Astrocyte of the spinal cord (primary cell): ENCODE data around the gene ATRNL1.

Source experiments
- DNase-seq: peaks from one replicate; pipeline ENCODE4 v3.0.0; 2011; ENCODE audit warnings: low read depth, low spot score
- H3K4me3 ChIP-seq: 2 replicates; pipeline ENCODE4 v1.5.1; 2011; ENCODE audit warnings: low read depth, mild to moderate bottlenecking, low read length, moderate library complexity
- in situ Hi-C: cut with HindIII; loops from 2 replicates; pipeline ENCODE4 v1.10.0; 2017; ENCODE audit warnings: low sequenced_read_pairs
- TF ChIP-seq, protein P1 (sequence below): IDR thresholded peaks from 2 replicates; pipeline ENCODE4 v1.5.1; 2012; ENCODE audit warnings: low read depth, mild to moderate bottlenecking, low read length, inconsistent platforms

The ATRNL1 gene

DNA sequence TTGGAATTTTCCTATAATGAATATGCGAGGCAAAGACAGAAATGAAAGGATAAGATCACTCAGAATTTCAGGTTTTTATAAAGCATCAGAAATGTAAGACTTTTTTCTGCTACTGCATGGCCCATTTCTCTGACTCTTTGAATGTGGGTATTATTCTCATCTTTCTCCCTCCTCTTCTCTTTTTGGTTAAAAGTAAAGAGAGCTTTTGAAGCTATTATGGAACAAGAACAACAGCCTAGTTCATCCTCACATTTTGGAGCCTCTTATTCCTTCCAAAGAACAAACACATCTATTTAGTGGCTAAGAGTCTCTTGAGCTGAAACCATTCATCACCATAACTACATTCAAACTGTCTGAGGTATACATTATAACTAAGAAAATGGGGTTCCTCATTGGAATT lies 19.4 kb upstream of the ATRNL1 start:
- no peak overlapping the region for H3K4me3 ChIP-seq
- in situ Hi-C loops = no loop called here
- TF ChIP-seq, protein P1, sequence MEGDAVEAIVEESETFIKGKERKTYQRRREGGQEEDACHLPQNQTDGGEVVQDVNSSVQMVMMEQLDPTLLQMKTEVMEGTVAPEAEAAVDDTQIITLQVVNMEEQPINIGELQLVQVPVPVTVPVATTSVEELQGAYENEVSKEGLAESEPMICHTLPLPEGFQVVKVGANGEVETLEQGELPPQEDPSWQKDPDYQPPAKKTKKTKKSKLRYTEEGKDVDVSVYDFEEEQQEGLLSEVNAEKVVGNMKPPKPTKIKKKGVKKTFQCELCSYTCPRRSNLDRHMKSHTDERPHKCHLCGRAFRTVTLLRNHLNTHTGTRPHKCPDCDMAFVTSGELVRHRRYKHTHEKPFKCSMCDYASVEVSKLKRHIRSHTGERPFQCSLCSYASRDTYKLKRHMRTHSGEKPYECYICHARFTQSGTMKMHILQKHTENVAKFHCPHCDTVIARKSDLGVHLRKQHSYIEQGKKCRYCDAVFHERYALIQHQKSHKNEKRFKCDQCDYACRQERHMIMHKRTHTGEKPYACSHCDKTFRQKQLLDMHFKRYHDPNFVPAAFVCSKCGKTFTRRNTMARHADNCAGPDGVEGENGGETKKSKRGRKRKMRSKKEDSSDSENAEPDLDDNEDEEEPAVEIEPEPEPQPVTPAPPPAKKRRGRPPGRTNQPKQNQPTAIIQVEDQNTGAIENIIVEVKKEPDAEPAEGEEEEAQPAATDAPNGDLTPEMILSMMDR = no peak
- no peak for DNase-seq

DNA sequence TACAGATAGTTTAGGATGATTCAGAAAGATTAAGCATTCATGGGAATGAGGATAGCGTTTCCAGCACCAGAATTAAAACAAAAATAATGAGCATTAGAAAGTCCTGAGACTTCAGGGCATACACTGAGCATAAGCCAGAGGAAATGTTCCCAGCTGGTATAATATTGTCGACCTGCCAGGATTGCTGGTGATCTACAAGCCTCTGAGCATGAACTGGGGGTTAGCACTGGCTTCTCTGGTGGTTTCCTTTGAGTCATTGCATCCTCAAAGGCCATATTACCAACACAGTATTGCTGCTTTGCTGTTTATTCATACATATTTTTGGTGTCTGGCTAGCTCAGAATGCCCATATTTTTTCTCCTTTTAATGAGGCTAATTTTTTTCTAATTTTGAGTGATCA lies 10.7 kb upstream of the ATRNL1 start:
- DNase-seq = peak; percentile 67

DNA sequence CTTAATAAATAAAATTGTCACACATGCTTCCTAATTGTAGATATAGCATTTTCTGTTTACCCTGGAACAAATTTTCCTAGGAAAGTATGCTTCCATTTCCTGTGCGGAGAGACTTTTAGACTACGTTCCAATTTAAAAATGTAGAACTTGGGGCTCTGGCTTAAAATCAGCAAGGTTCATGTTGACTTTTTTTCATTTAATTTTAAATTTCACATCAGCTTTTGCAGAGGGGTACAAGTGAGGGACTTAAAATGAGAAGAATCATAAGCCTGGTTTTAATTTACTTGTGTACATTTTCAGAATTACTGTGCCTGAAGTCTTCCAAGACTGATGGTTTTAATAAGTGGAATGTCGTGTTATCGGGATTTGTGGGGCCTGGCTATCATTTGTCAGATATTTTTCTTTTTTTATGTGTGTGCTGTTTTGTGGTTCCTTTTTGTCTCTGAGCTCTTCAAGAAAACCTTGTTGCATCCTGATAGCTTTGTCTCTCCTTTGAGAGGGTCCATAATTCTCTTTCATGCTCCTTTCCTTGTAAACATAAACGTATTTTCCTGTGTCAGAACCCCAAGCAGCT lies 8.8 kb upstream of the ATRNL1 start:
- no peak overlapping the region for H3K4me3 ChIP-seq
- no peak for DNase-seq

More for the DNA sequence above, 10.7 kb upstream of the ATRNL1 start:
- TF ChIP-seq, protein P1 = no peak
- in situ Hi-C loops = no loop called here
- no peak overlapping the region for H3K4me3 ChIP-seq

DNA sequence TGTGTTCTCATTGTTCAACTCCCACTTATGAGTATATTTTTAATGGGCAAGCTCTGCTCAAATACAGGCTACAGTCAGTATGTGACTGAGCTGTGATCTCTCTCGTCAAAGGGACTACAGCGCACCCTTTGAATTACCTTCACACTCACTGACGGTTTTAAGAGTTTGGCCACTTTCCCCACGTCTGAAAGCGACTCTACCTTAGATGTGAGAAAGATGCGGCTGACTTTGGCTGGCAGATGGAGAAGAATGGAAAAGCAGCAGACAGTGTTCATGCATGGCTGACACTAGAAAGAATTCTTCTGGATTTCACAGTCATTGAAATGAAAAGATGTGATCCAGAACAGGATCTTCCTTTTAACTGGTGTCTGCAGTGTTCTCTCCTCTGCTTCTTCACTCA lies 2.0 kb upstream of the ATRNL1 start:
- no peak for DNase-seq
- H3K4me3 ChIP-seq = no peak overlapping the region
- in situ Hi-C loops = no loop called here
- TF ChIP-seq, protein P1 = no peak

More for the DNA sequence above, 8.8 kb upstream of the ATRNL1 start:
- TF ChIP-seq, protein P1 = no peak
- in situ Hi-C loops = no loop called here

DNA sequence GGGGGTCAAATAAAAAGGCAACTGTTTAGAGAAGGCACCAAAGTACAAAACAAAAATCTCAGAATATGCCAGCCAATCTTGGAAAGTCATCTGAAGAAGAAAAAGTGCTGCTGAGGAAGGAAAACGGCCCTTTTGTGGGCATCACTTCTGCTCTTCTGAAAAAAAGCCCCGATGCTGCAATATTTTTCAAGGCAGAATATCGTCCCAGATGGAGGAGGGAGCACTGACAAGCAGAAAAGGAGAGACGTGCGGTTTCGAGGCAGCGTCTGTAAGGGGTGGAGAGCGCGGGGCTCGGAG lies 959 bp upstream of the ATRNL1 start:
- in situ Hi-C loops = no loop called here
- TF ChIP-seq, protein P1 = no peak
- H3K4me3 ChIP-seq = peak overlapping the region; percentile 55
- DNase-seq = no peak

DNA sequence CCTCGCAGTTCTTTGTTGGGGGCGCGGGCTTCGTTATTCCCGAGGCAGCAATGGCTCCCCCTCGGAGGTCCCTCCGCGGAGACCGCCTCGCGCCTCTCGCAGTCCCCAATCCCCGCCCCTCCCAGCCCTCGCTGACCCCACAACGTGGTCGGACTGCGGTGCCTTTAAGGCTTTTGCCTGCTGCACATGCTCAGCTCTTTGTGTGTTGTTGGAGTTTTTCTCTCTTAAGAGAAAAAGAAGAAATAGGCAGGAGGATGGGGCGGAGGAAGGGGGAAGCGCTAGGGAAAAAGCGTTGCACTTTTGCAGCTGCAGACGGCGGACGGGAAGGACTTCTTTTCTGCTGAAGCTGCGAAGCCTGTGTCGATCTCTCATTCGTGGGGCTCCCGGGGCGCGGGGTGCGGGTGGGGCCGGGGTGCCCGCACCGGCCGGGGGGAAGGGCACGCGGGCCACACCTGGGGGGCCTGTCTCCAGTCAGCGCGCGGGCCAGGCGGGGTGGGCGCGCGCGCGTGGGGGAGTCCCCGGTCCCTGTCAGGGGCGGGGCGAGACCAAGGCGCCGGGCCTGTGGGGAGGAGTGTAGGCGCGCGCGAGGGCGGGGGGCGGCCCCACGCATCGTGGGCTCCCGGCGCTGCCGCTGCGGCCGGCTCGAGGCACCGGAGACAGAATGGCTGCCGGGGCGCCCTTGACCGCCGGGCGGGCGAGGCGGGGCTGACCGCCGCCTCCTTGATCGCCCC lies 445 bp upstream of the ATRNL1 start:
- DNase-seq = peak; percentile 62
- in situ Hi-C loops = no loop called here
- TF ChIP-seq, protein P1 = no peak
- H3K4me3 ChIP-seq = peak overlapping the region; percentile 55
